GM19438 (cell line): ENCODE results near the gene CATSPER1.

Source experiments
- ATAC-seq: cut with Tn5 transposase; IDR thresholded peaks from one replicate; pipeline ENCODE4 v1.9.1; 2021; ENCODE audit warnings: low read depth; ENCODE audit not compliant: unreplicated experiment

CATSPER1 gene

GRCh38 chr11:66006134-66006890, 20.0 kb downstream of the CATSPER1 start:
- ATAC-seq = no peak

- ATAC-seq = no peak
Observed at GRCh38 chr11:66004186-66004585, 22.1 kb downstream of the CATSPER1 start.

GRCh38 chr11:66003291-66003690, 23.0 kb downstream of the CATSPER1 start:
- ATAC-seq = no peak

GRCh38 chr11:66002648-66003225, 23.5 kb downstream of the CATSPER1 start:
- peak; percentile 39 for ATAC-seq

GRCh38 chr11:66001942-66002647, 24.2 kb downstream of the CATSPER1 start, which contains the start of the genes BANF1 and EIF1AD:
TSS of gene BANF1 (plus strand) at chr11:66002503. CDS start at chr11:66003251, 748 bp downstream.
TSS of gene EIF1AD (minus strand) at chr11:66002157. CDS start at chr11:66000389, 1,768 bp downstream.
- peak; percentile 75 for ATAC-seq

GRCh38 chr11:65997286-65997685, 29.0 kb downstream of the CATSPER1 start:
- ATAC-seq = no peak

- no peak for ATAC-seq
Observed at GRCh38 chr11:65992056-65992455, 34.2 kb downstream of the CATSPER1 start.

GRCh38 chr11:65988791-65989592, 37.3 kb downstream of the CATSPER1 start:
- ATAC-seq = peak; percentile 91

- no peak for ATAC-seq
Observed at GRCh38 chr11:65987336-65987735, 38.9 kb downstream of the CATSPER1 start.

- ATAC-seq = no peak
Observed at GRCh38 chr11:65983589-65983987, 42.7 kb downstream of the CATSPER1 start.

GRCh38 chr11:65982824-65983588, 43.3 kb downstream of the CATSPER1 start:
- no peak for ATAC-seq

GRCh38 chr11:65981972-65982823, 44.1 kb downstream of the CATSPER1 start:
- ATAC-seq = no peak

GRCh38 chr11:65981101-65981740, 45.1 kb downstream of the CATSPER1 start:
- ATAC-seq = no peak

GRCh38 chr11:65979261-65979759, 47.0 kb downstream of the CATSPER1 start:
- no peak for ATAC-seq

- ATAC-seq = no peak
Observed at GRCh38 chr11:65978391-65979238, 47.7 kb downstream of the CATSPER1 start.

GRCh38 chr11:65977621-65978390, 48.5 kb downstream of the CATSPER1 start:
- ATAC-seq = no peak
